ENCODE results near the gene LRP11.

DNA sequence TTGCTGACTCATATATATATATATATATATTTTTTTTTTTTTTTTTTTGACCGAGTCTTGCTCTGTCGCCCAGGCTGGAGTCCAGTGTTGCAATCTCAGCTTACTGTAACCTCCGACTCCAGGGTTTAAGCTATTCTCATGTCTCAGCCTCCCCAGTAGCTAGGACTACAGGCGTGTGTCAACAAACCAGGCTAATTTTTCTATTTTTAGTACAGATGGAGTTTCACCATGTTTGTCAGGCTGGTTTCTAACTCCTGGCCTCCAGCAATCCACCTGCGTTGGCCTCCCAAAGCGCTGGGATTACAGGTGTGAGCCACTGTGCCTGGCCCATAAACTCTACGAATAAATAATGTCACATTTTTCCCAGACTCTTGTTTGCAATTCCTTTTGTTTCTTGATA is 4.8 kb downstream of the LRP11 start:
- no peak for TF ChIP-seq POLR2AphosphoS5 (IDR thresholded peaks at IDR 0.05; ENCODE audit: low read depth, low read length)
- TF ChIP-seq TAF1 (IDR thresholded peaks at IDR 0.05; ENCODE audit: borderline replicate concordance, insufficient read depth, low read length): no peak

All from PFSK-1 (cell line).